Neural cell (in vitro differentiated cells): ENCODE data around the gene ATP1B2.

Source experiments
- CTCF ChIP-seq: fragments of 450-650 bp; IDR thresholded peaks from 2 replicates; pipeline ENCODE4 v1.5.1; 2014; ENCODE audit warnings: antibody characterized with exemption, mild to moderate bottlenecking, moderate library complexity; ENCODE audit not compliant: poor library complexity, severe bottlenecking
- EP300 ChIP-seq: fragments of 450-650 bp; conservative IDR thresholded peaks from 2 replicates; pipeline ENCODE4 v1.6.1; 2014; ENCODE audit warnings: antibody characterized with exemption, mild to moderate bottlenecking, moderate library complexity; ENCODE audit not compliant: poor library complexity, severe bottlenecking
- EZH2 ChIP-seq: fragments of 200-600, 300-800 bp; shearing (Covaris generic), sonication (generic); IDR thresholded peaks from 2 replicates; pipeline ENCODE4 v1.6.1; 2014; ENCODE audit warnings: antibody characterized with exemption, low read length, borderline replicate concordance, mild to moderate bottlenecking; ENCODE audit not compliant: insufficient read depth, poor library complexity, severe bottlenecking
- MXI1 ChIP-seq: fragments of 450-650 bp; conservative IDR thresholded peaks from 2 replicates; pipeline ENCODE4 v1.6.1; 2014; ENCODE audit warnings: antibody characterized with exemption, mild to moderate bottlenecking; ENCODE audit not compliant: poor library complexity, severe bottlenecking
- POLR2AphosphoS5 ChIP-seq: IDR thresholded peaks from 2 replicates; pipeline ENCODE4 v1.6.1; 2012
- RAD21 ChIP-seq: fragments of 450-650 bp; conservative IDR thresholded peaks from 2 replicates; pipeline ENCODE4 v1.6.1; 2014; ENCODE audit warnings: antibody characterized with exemption, mild to moderate bottlenecking, moderate library complexity
- REST ChIP-seq: IDR thresholded peaks from 2 replicates; pipeline ENCODE4 v1.6.1; 2012; ENCODE audit warnings: borderline replicate concordance
- SMC3 ChIP-seq: fragments of 450-650 bp; conservative IDR thresholded peaks from 2 replicates; pipeline ENCODE4 v1.6.1; 2014; ENCODE audit warnings: antibody characterized with exemption, mild to moderate bottlenecking, moderate library complexity; ENCODE audit not compliant: poor library complexity
- TAF1 ChIP-seq: IDR thresholded peaks from 2 replicates; pipeline ENCODE4 v1.6.1; 2012; ENCODE audit warnings: low read depth

GRCh38 chr17:7704601-7705268 lies 54.0 kb downstream of the ATP1B2 start, which contains the start of gene EFNB3:
- no peak for TF ChIP-seq CTCF
- TF ChIP-seq EZH2, result no peak
- peak; percentile 75 for TF ChIP-seq POLR2AphosphoS5
- no peak for TF ChIP-seq REST
- TF ChIP-seq SMC3, result peak; percentile 35
- peak; percentile 88 for TF ChIP-seq TAF1
- TF ChIP-seq MXI1, result peak; percentile 61
- TF ChIP-seq RAD21, result no peak
- TF ChIP-seq EP300, result peak; percentile 14
